ENCODE measurements around the gene SPATS1.
A peak's percentile ranks its signal among the peaks of the same experiment; 100 is the strongest.
"Not testable (repeated sequence)": the region's sequence is repeated elsewhere in the genome, so short reads cannot be mapped to it uniquely, and the experiment has no call there.

Gene SPATS1

GRCh38 chr6:44311304-44311703, 31.1 kb upstream of the SPATS1 start:
- no peak for DNase-seq

DNA sequence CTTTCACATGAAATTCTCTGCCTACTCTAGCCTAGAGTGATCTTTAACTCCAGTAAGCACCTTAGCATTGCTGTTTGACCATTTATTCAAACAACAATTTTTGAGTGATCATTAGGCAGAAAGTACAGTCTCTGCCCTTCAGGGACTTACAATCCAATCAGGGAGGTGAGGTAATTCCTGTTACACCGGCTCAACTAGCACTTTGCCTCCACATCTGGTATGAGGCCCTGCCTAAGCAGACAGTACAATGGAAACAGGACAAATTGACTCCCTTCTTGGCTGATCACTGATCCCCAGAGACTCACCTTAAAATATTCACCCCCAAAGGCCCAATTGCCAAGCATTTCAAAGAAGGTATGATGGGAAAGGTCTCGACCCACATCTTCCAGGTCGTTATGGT, 30.7 kb upstream of the SPATS1 start:
- DNase-seq: no peak

DNA sequence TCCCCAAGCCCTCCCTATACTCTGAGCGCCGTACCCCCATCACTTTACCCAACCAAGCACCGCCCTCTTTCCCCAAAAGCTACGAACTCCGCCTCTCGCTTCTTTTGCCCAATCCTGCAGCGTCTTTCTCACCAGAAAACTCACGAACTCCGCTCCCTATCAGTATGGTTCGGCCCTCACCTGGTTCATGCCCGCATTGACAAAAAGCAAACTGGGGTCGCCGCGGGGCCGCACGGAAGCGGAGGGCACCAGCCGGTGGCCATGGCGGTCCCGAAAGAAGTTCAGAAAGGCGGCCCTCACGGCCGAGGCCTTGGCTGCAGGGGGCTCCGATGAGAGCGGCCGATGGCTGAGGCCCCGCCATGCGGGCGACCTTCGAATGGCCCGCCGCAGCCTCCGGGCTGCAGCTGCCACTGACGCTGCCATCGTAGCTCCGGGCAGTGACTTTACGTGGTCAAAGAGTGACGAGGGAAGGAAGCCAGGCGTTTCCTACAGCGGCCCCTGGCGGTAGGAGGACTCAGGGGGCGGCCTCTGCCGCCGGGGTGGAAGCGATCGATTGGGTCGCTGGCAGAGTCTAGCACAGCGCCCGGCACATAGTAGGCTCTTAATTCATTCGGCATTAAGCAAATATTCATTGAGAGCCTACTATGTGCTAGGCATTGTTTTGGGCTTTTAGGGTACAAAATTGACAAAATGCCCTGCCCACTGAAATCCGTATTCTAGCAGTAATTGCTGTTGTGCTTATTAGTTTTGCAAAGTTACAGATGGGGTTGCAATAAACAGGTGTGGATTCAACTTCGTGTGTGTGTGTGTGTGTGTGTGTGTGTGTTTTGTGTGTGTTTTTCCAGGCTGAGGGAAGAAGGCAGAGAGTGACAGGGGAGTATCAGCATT, 29.3 kb upstream of the SPATS1 start, which contains the start of gene AARS2:
TSS of gene AARS2 (minus strand) at position 447 of the 888 bp plus-strand sequence. CDS start at position 423, 24 bp downstream.
- DNase-seq: peak; percentile 9 to 86 (median 66)

DNA sequence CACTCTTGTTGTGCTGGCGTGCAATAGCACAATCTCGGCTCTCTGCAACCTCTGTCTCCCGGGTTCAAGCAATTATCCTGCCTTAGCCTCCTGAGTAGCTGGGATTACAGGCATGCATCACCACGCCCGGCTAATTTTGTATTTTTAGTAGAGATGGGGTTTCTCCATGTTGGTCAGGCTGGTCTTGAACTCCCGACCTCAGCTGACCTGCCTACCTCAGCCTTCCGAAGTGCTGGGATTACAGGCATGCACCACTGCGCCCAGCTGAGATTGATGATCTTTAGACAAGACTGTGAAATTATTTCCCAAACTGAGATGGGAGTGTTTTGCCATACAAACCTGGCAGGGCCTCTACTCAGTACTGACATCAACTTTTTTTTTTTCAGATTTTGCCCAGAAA, 27.8 kb upstream of the SPATS1 start:
- not testable (repeated sequence) for DNase-seq

DNA sequence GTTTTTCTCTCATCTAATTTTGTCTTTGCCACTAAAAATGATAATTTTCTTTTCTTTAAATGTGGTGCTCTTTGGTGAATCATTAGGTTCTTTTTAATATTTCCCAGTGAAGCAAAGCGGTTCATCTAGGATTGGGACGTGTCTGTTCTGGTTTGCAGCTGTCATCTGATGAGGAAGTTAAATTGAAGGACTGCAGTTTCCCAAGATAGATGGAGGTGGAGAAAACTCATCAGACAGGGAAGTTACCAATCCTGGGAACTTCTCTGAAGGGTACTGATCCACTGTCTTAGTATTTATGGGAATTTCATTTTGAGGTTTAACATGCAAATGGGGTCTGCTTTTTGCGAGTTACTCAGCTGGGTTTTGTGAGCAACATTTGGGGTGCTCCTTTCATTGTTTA, 26.9 kb upstream of the SPATS1 start:
- no peak for DNase-seq

- DNase-seq: no peak
These were observed 26.5 kb upstream of the SPATS1 start for GRCh38 chr6:44315951-44316350.

- no peak for DNase-seq
These were observed 26.0 kb upstream of the SPATS1 start for GRCh38 chr6:44316481-44316880.

DNA sequence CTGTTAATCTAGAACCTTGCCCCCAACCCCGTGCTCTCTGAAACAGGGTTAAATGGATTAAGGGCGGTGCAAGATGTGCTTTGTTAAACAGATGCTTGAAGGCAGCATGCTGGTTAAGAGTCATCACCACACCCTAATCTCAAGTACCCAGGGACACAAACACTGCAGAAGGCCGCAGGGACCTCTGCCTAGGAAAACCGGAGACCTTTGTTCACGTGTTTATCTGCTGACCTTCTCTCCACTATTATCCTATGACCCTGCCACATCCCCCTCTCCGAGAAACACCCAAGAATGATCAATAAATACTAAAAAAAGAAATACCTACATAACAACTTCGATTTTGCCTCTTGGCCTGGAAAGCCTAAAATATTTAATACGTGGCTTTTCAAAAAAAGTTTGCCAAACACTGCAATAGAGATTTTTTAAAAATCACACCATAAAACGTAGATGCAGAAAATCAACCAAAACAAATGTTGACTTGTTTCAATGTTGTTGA, 25.3 kb upstream of the SPATS1 start:
- DNase-seq: not testable (repeated sequence)

GRCh38 chr6:44321210-44321609, 21.2 kb upstream of the SPATS1 start:
- DNase-seq: no peak

- DNase-seq: peak in 5 of 56 donors; percentile 0 to 26 (median 8)
These were observed 15.4 kb upstream of the SPATS1 start for GRCh38 chr6:44327096-44327495.

DNA sequence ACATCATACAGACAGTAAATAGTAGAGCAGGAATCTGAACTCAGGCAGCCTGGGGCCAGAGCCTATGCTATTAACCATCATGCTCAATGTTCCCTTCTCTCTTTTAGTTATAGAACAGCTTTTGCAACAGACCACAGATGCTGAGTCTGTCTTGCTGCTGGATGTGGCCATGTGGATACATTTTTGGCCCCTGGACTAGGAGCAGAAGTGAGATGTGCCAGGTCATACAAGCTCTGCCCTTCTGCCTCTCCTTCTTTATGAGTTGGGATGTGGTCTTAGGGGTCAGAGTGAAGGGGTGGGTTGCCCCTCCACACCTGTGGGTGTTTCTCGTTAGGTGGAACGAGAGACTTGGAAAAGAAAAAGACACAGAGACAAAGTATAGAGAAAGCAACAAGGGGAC, 14.7 kb upstream of the SPATS1 start:
- DNase-seq: no peak

DNA sequence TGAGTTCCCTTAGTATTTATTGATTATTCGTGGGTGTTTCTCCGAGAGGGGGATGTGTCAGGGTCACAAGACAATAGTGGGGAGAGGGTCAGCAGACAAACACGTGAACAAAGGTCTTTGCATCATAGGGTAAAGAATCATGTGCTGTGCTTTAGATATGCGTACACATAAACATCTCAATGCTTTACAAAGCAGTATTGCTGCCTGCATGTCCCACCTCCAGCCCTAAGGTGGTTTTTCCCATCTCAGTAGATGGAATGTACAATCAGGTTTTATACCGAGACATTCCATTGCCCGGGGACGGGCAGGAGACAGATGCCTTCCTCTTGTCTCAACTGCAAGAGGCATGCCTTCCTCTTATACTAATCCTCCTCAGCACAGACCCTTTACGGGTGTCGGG, 14.2 kb upstream of the SPATS1 start:
- not testable (repeated sequence) for DNase-seq

DNA sequence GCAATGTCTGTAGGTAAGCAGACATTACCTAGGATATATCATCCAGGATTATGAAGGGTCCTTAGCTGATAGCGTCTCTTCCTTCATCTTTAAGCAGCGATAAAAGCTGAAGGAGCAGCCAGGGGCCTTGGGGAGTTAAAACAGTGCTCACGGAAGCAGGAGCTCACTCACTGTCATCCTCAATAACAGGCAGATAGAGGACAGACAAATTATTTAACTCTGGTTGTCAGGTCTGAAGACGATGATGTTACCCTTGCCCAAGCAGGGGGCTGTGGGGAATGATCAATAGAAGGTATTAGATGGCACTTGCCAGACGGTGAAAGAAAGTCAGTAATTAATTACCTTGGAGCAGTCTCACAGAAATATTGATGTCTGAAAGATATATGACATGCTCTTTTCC, 12.6 kb upstream of the SPATS1 start:
- DNase-seq: no peak

DNA sequence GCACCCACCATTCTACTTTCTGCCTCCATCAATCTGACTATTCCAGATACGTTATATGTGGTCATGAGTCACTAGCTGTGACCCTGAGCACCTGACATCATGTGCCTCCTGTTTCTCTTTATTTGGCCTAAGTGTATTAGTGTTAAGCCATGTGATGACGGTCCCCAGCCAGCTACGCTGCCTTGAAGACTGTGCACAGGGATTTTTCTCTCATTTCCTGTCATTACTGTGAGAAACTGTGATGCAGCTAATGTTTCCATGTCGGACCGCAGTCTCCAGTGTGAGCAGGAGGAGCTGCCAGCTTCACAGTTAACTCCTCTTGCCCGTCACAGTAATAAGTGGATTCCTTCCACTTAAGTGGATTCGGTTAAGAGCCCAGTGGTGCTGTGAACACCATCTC, 9.9 kb upstream of the SPATS1 start:
- DNase-seq: no peak

DNA sequence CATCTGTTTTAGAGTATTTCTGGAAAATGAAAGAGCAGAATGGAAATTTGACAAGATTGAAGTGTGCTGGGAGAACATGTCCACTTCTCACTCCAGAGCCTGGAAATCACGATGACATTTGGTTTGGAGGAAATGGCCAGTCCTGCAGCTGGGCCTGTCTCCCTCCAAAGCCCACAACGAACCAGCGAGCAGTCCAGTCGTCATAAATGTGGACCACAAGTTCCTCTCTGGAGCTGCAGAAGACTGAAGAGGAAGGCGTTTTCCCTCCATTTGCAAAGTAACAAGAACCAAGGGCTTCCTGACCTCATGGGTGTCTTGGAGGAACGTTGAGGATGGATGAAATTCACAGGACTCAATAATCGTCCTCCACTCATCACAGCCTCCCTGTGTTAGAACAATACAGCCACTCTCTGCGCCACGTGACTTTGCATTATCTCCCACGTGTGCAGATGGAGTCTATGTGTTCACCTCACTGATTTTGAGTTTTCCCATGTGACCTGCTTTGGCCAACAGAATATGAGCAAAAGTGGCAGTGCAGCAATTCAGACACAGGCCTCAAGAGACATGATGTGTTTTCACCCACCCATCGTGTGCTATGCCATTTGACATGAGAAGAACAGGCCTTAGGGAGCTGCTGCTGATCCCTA, 9.1 kb upstream of the SPATS1 start:
- DNase-seq: peak in 1 of 56 donors; percentile 4

DNA sequence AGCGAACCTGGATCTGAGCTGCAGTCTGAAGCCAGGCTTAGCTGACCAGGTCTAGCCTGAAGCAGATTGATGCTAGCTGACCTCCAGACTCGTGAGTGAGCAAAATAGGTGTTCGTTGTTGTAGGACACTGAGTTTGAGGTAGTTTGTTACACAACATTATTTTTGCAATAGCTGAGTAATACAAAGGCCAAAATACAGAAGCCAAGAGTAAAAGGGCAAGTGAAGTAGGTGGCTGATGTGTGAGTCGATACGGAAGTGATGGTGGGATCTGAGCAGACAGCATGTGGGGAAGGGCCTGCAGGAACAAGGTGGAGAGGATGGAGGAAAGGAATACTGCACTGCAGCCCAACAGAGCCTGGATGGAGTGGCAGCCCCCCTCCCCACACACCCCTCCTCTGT, 8.5 kb upstream of the SPATS1 start:
- no peak for DNase-seq

GRCh38 chr6:44335631-44336030, 6.8 kb upstream of the SPATS1 start:
- DNase-seq: no peak

DNA sequence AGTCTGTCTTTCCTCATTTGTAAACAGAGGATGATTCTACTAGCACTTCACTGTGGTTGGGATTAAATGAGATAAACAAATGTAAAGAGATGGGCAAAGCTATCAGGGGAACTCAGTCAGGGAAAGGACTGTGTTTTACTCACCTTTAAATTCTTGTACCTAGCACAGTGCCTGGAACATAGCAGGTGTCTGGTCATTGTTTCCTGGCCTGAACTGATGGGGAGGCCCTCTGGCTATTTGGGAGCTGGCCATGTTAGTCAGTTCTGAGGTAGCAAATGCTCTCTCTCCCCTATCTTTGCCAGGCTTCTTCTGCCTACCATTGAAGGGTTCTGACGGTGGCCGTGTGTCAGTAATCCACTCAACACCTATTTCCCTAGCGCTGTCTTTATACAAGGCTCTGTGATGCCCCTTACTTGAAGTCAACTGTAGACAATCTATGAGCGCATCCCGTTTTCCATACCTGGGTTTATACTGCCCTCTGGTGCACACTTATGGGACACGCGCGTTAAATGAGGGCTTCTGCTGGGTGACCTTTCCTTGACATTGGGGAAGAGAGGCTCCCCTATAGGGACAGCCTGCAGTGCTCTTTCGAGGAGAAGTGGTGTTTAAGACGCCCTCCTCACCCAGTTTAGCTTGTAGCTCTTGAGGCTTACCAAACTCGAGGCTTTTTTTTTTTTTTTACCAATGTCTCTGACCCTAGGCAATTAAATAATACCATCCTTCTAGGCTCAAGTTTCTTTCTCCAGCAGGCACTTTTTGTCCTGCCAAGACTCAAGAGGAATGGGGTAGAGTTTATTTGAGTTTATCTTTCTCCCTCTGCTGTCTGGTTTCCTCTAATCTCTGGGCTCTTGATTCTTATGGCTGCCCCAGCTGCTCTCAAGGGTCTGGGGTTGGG, 4.0 kb upstream of the SPATS1 start:
- peak in 38 of 56 donors; percentile 4 to 79 (median 28) for DNase-seq

DNA sequence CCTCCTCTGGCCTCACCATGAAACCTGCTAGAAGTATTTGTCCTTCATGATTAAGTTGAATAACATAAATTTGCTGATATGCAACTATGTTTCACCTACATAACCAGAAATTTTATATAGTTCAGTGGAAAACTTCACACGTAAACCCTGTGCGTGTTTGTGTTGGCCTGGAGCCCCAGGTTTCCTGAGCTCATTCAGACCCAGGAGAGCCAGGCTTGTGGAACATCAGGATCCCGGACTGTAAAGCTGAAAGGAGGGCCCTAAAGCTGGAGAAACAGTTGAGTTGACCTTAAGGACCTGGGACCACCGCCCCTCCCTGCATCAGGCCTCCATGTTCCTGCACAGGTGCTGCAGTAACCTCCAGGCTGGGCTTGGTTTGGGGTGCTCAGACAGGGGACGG, 3.1 kb upstream of the SPATS1 start:
- DNase-seq: no peak

DNA sequence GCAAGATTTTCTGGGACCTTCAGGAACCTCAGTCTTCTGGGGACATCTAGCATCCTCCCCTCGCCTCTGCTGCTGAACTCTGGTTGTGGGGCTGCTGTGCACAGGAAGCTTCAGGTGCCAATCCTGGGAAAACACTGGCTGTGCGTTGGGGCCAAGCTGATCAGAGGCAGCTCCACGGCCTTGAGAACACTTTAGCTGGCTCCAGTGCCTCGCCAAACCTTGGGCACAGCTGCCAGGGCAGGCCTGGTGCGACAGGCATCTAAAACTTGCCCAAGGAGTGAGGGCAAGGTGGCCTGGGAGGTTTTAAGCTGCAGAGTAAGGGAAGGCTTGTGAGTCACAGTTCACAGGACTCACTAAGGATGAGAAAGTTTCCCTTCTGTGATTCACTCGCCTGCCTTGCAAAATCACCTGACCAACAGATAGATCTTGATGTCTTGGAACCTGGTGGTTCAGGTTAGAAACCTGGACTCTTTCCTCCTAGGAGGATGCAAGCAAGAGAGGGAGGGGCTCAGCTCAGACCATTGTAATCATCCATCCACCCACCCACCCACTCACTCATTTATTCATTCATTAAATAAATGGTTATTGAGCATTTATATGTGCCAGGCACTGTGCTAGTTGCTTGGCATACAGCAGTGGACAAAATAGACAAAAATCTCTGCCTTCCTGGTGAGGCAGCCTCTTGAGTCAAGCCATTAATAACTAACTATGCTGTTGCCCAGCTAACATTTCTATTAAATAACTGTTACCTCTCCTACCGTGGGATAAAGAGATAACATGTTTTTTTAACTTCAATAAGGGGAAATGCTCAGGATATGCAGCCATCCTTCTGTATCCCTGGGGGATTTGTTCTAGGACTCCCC, 2.5 kb upstream of the SPATS1 start:
- no peak for DNase-seq
